Caco-2 (cell line): ENCODE data around the gene REEP1. TPM values are rescaled to one million over a fixed set of nuclear protein-coding genes. Genes with fewer than 3 reads are reported as not detected.

Experiments
- BruUV-seq: library from RNA; stranded (reverse); fragments of 400-500 nt; replicated peaks from 2 replicates; lab custom pipeline; 2021; lab: Mats Ljungman, UMichigan
- CTCF ChIA-PET: fragments of 300-600 bp; sonication (Branson Sonifier 250); formaldehyde crosslinking; loops from one replicate; lab custom pipeline; 2022; ENCODE audit warnings: antibody characterized with exemption; lab: Charles Lee
- POLR2A ChIA-PET: fragments of 300-600 bp; sonication (Branson Sonifier 250); formaldehyde crosslinking; loops from one replicate; lab custom pipeline; 2022; ENCODE audit warnings: antibody characterized with exemption; lab: Charles Lee
- DNase-seq, 2 experiments: peaks; one replicate each; pipeline versions ENCODE4 v3.0.0 to v3.0.0-alpha.2; 2020 to 2022
- H3K27me3 ChIP-seq: replicated peaks from 2 replicates; pipeline ENCODE4 v1.6.0; 2011; ENCODE audit warnings: low read length; ENCODE audit not compliant: control insufficient read depth, insufficient read depth
- H3K36me3 ChIP-seq: 2 replicates; pipeline ENCODE4 v1.5.1; 2011; ENCODE audit warnings: low read length; ENCODE audit not compliant: control insufficient read depth, insufficient read depth
- H3K4me1 ChIP-seq: fragments of 250-450 bp; sonication (Bioruptor Pico); 2 replicates; pipeline ENCODE4 v1.5.1; 2020; ENCODE audit warnings: mild to moderate bottlenecking
- H3K4me3 ChIP-seq: 2 replicates; pipeline ENCODE4 v1.5.1; 2011; ENCODE audit warnings: low read depth, mild to moderate bottlenecking, control low read depth, low read length
- H3K9me3 ChIP-seq: fragments of 250-450 bp; sonication (Bioruptor Pico); 2 replicates; pipeline ENCODE4 v1.5.1; 2020; ENCODE audit warnings: mild to moderate bottlenecking, moderate library complexity
- H3K27ac Mint-ChIP-seq: one replicate; pipeline ENCODE4 v1.8.0; 2022; ENCODE audit warnings: mixed read lengths; ENCODE audit not compliant: unreplicated experiment
- H3K27me3 Mint-ChIP-seq: one replicate; pipeline ENCODE4 v1.8.0; 2022; ENCODE audit warnings: mixed read lengths; ENCODE audit not compliant: insufficient read depth, unreplicated experiment
- H3K36me3 Mint-ChIP-seq: one replicate; pipeline ENCODE4 v1.8.0; 2022; ENCODE audit warnings: mild to moderate bottlenecking, mixed read lengths; ENCODE audit not compliant: insufficient read depth, unreplicated experiment
- H3K4me1 Mint-ChIP-seq: one replicate; pipeline ENCODE4 v1.8.0; 2022; ENCODE audit warnings: low read depth, mixed read lengths; ENCODE audit not compliant: unreplicated experiment
- H3K4me3 Mint-ChIP-seq: one replicate; pipeline ENCODE4 v1.8.0; 2022; ENCODE audit warnings: mild to moderate bottlenecking, moderate library complexity, mixed read lengths; ENCODE audit not compliant: unreplicated experiment
- H3K9me3 Mint-ChIP-seq: one replicate; pipeline ENCODE4 v1.8.0; 2022; ENCODE audit warnings: mixed read lengths; ENCODE audit not compliant: unreplicated experiment
- CTCF ChIP-seq, 2 experiments: fragments of 200-600 bp in 1 of 2; IDR thresholded peaks; 1 replicate in 1 of 2; 2 replicates in 1 of 2; pipeline versions ENCODE4 v1.5.1 to v1.8.0; 2011 to 2022; ENCODE audit warnings: antibody characterized with exemption in 1 of 2, control low read depth in 1 of 2, inconsistent platforms in 1 of 2, low read depth in 1 of 2, low read length in 1 of 2, mild to moderate bottlenecking in 1 of 2, moderate library complexity in 1 of 2; ENCODE audit not compliant: insufficient read depth in 1 of 2, severe bottlenecking in 1 of 2, unreplicated experiment in 1 of 2
- intact Hi-C: fragments of 100-400 bp; cut with micrococcal nuclease; formaldehyde crosslinking; loops from one replicate; pipeline ENCODE4 v1.10.0; 2022; ENCODE audit not compliant: unreplicated experiment
- total RNA-seq: library from RNA; stranded (reverse); gene quantifications from 2 replicates; pipeline ENCODE4 v1.2.3, GENCODE V29; 2022

Gene REEP1
- total RNA-seq, 1 experiment from 2014 or later = 16.6 TPM

GRCh38 chr2:86258106-86258505 lies 79.3 kb downstream of the REEP1 start:
- CTCF ChIA-PET = no interaction called here
- H3K27me3 Mint-ChIP-seq = no peaks in the 10 kb centered on the region
- POLR2A ChIA-PET = no interaction called here
- no peak overlapping the region for H3K4me3 Mint-ChIP-seq
- BruUV-seq = no TSS peak
- intact Hi-C loops = no loop called here
- TF ChIP-seq CTCF (IDR thresholded peaks at IDR 0.05; ENCODE audit: insufficient read depth in 1 of 2, low read depth in 1 of 2, low read length in 1 of 2, severe bottlenecking in 1 of 2, unreplicated experiment in 1 of 2) = no peak
- H3K36me3 Mint-ChIP-seq = peaks cover 5% of the 10 kb centered on the region
- Histone ChIP-seq H3K9me3 (no peaks in the 10 kb centered on the region), H3K4me3 (no peak overlapping the region), H3K4me1 (peaks cover 11% of the 10 kb centered on the region; the same call in 1 of the 2 replicates), H3K36me3 (no peaks in the 10 kb centered on the region), H3K27me3 (no peaks in the 10 kb centered on the region)
- no peak overlapping the region for H3K27ac Mint-ChIP-seq
- no peaks in the 10 kb centered on the region for H3K9me3 Mint-ChIP-seq
- peaks cover 6% of the 10 kb centered on the region for H3K4me1 Mint-ChIP-seq
- DNase-seq = no peak

GRCh38 chr2:86256982-86257381 lies 80.4 kb downstream of the REEP1 start:
- Histone ChIP-seq H3K4me1 (peaks cover 11% of the 10 kb centered on the region; the same call in 1 of the 2 replicates), H3K4me3 (no peak overlapping the region), H3K36me3 (no peaks in the 10 kb centered on the region), H3K9me3 (no peaks in the 10 kb centered on the region), H3K27me3 (no peaks in the 10 kb centered on the region)
- POLR2A ChIA-PET = no interaction called here
- no peak for TF ChIP-seq CTCF (IDR thresholded peaks at IDR 0.05; ENCODE audit: insufficient read depth in 1 of 2, low read depth in 1 of 2, low read length in 1 of 2, severe bottlenecking in 1 of 2, unreplicated experiment in 1 of 2)
- Mint-ChIP-seq H3K27me3 (no peaks in the 10 kb centered on the region), H3K4me3 (no peak overlapping the region), H3K4me1 (peaks cover 6% of the 10 kb centered on the region), H3K27ac (no peak overlapping the region), H3K9me3 (no peaks in the 10 kb centered on the region), H3K36me3 (peaks cover 5% of the 10 kb centered on the region)
- BruUV-seq = no TSS peak
- CTCF ChIA-PET = no interaction called here
- intact Hi-C loops = no loop called here
- no peak for DNase-seq

- POLR2A ChIA-PET = no interaction called here
- Histone ChIP-seq H3K4me1 (0 out of 2 replicates have a peak, but pooled peaks cover 11% of the 10 kb centered on the region), H3K36me3 (no peaks in the 10 kb centered on the region), H3K9me3 (no peaks in the 10 kb centered on the region), H3K27me3 (no peaks in the 10 kb centered on the region), H3K4me3 (no peak overlapping the region)
- Mint-ChIP-seq H3K4me1 (peaks cover 6% of the 10 kb centered on the region), H3K27me3 (no peaks in the 10 kb centered on the region), H3K27ac (no peak overlapping the region), H3K36me3 (peaks cover 5% of the 10 kb centered on the region), H3K4me3 (no peak overlapping the region), H3K9me3 (no peaks in the 10 kb centered on the region)
- no peak for TF ChIP-seq CTCF (IDR thresholded peaks at IDR 0.05; ENCODE audit: insufficient read depth in 1 of 2, low read depth in 1 of 2, low read length in 1 of 2, severe bottlenecking in 1 of 2, unreplicated experiment in 1 of 2)
- CTCF ChIA-PET = no interaction called here
- intact Hi-C loops = no loop called here
- no peak for DNase-seq
- BruUV-seq = no TSS peak
Observed at GRCh38 chr2:86256300-86256699, 81.1 kb downstream of the REEP1 start.
